ENCODE measurements around the gene KLHL28.
"Not testable (repeated sequence)": the region's sequence is repeated elsewhere in the genome, so short reads cannot be mapped to it uniquely, and the experiment has no call there.

Gene KLHL28

GRCh38 chr14:44896275-44897040 is 65.3 kb downstream of the KLHL28 start:
- no peak for DNase-seq

- DNase-seq = no peak
These were observed 66.0 kb downstream of the KLHL28 start for GRCh38 chr14:44895716-44896115.

- DNase-seq = no peak
These were observed 68.2 kb downstream of the KLHL28 start for GRCh38 chr14:44893535-44893934.

- not testable (repeated sequence) for DNase-seq
These were observed 69.9 kb downstream of the KLHL28 start for GRCh38 chr14:44891726-44892372.

GRCh38 chr14:44889595-44890471 is 71.9 kb downstream of the KLHL28 start:
- no peak for DNase-seq

- no peak for DNase-seq
These were observed 74.2 kb downstream of the KLHL28 start for GRCh38 chr14:44887596-44887955.

- no peak for DNase-seq
These were observed 74.7 kb downstream of the KLHL28 start for GRCh38 chr14:44886860-44887595.

- no peak for DNase-seq
These were observed 81.0 kb downstream of the KLHL28 start for GRCh38 chr14:44880791-44881190.
